Psoas muscle (tissue), 8 donors: ENCODE results near the gene HNRNPD. TPM values are rescaled to one million over a fixed set of nuclear protein-coding genes. Genes with fewer than 3 reads are reported as not detected.
"Not testable (repeated sequence)": the region's sequence is repeated elsewhere in the genome, so short reads cannot be mapped to it uniquely, and the experiment has no call there.

Experiments used
- ATAC-seq, 4 donors: fragments of 200-7000 bp; cut with Tn5 transposase; one replicate each; pipeline ENCODE4 v1.9.1; 2020; ENCODE audit warnings: moderate library complexity in 3 of 4, mild to moderate bottlenecking in 2 of 4
- DNase-seq, 2 donors: peaks; one replicate each; pipeline ENCODE4 v3.0.0-alpha.2; 2020
- H3K27ac ChIP-seq: fragments of 200-600 bp; one replicate; pipeline ENCODE4 v1.8.0; 2022
- H3K27me3 ChIP-seq, 3 donors: fragments of 200-600 bp in 1 of 3; one replicate each; pipeline versions ENCODE4 v1.6.1 to v1.8.0; 2013 to 2022; ENCODE audit warnings: low read length in 2 of 3, mild to moderate bottlenecking in 2 of 3, moderate library complexity in 1 of 3; ENCODE audit not compliant: insufficient read depth in 3 of 3
- H3K36me3 ChIP-seq, 2 donors: fragments of 200-600 bp in 1 of 2; one replicate each; pipeline versions ENCODE4 v1.6.1 to v1.8.0; 2013 to 2022; ENCODE audit warnings: low read depth in 1 of 2, mild to moderate bottlenecking in 1 of 2, moderate library complexity in 1 of 2; ENCODE audit not compliant: insufficient read depth in 1 of 2
- H3K4me1 ChIP-seq: fragments of 200-600 bp; one replicate; pipeline ENCODE4 v1.8.0; 2022
- H3K4me3 ChIP-seq: fragments of 200-600 bp; one replicate; pipeline ENCODE4 v1.8.0; 2022; ENCODE audit warnings: mild to moderate bottlenecking
- H3K9me3 ChIP-seq: fragments of 200-600 bp; one replicate; pipeline ENCODE4 v1.8.0; 2022
- WGBS, 3 donors: extraction: QIAGEN DNeasy Blood & Tissue Kit; methylation state at CpG; one replicate each; pipeline versions ENCODE4 v1.1.6 to v1.1.7; 2013; 5-methylcytosine and 5-hydroxymethylcytosine counted together
- intact Hi-C, 2 donors: fragments of 100-400 bp; cut with DNase I; formaldehyde crosslinking; loops; one replicate each; pipeline versions ENCODE4 v1.11.0 to v1.14.2; 2022
- polyA plus RNA-seq, 3 donors: library from polyadenylated mRNA; stranded (reverse); fragments of 200-250 nt; gene quantifications; one replicate each; pipeline ENCODE4 v1.2.3, GENCODE V29; 2013
- total RNA-seq, 4 donors: library from RNA; stranded (reverse); fragmentation: NEBNext Ultra II Directional in 2 of 4; extraction: Animal tissue kit (Norgen Biotek cat#: 25700) in 2 of 4; gene quantifications; one replicate each; pipeline versions ENCODE4 v1.2.1 to v1.2.4, GENCODE V29; 2021 to 2023
- TF ChIP-seq, protein P1 (sequence below): fragments of 200-600 bp; IDR thresholded peaks from one replicate; pipeline ENCODE4 v1.8.0; 2022; ENCODE audit warnings: antibody characterized with exemption
- donor health status: healthy with polysubstance abuse.
- donor health status: DM: no; HTN: no; CAD: no; lungs with moderate emphysema.
- donor health status: Bipolar disorder and iron deficiency.
- donor health status: healthy.
- donor health status: DM: yes; HTN: yes; CAD: no.
- donor health status: DM: no; HTN: no; CAD: no.
- donor health status: DM: no; HTN: no; CAD: no.
- donor health status: DM: yes; HTN: yes; CAD: no.

Gene HNRNPD
- total and polyA plus RNA-seq, 7 donors = 82.0 to 158 (median 117) TPM

DNA sequence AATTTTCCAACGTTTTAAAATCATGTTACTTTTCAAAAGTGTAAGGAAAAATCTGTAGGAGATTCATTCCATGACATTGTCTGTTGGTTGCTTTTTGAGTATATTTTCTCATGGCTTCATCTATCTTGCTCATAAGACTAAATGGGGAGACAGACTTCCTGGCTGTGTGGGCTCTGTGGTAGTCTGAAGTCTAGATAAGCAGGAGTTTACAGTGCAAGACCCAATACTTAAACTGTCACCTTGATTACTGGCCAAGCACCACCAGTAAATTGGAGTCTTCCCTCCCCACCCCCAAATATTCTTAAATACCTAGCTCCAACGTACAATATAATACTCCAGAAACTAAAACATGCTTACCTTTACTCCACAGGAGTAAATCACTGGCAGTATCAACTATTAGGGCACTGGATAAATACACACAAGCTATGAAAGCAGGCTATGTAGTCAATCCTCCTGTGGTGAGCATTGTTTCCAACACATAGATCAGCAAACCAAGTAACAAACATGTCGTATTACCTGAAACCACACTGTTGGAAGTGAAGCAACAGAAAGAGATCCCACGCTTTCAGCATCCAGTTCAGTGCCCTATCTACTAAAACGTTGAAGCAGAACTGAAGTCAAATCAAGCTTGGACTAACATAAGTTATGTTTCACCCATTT is 6.2 kb downstream of the HNRNPD start:
- intact Hi-C loops = no loop called here
- Histone ChIP-seq H3K9me3 (no peaks in the 10 kb centered on the region), H3K36me3 (peaks cover 7 to 22% of the 10 kb centered on the region in 2 donors), H3K4me3 (no peak overlapping the region), H3K4me1 (peaks cover 84% of the 10 kb centered on the region), H3K27me3 (no peaks in the 10 kb centered on the region), H3K27ac (no peak overlapping the region)
- no peak for ATAC-seq
- DNase-seq = no peak
- WGBS, 3 donors = 49 to 60% (median 51%) methylated on average over 5 of the region's 5 CpGs
- TF ChIP-seq, protein P1, sequence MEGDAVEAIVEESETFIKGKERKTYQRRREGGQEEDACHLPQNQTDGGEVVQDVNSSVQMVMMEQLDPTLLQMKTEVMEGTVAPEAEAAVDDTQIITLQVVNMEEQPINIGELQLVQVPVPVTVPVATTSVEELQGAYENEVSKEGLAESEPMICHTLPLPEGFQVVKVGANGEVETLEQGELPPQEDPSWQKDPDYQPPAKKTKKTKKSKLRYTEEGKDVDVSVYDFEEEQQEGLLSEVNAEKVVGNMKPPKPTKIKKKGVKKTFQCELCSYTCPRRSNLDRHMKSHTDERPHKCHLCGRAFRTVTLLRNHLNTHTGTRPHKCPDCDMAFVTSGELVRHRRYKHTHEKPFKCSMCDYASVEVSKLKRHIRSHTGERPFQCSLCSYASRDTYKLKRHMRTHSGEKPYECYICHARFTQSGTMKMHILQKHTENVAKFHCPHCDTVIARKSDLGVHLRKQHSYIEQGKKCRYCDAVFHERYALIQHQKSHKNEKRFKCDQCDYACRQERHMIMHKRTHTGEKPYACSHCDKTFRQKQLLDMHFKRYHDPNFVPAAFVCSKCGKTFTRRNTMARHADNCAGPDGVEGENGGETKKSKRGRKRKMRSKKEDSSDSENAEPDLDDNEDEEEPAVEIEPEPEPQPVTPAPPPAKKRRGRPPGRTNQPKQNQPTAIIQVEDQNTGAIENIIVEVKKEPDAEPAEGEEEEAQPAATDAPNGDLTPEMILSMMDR = no peak

DNA sequence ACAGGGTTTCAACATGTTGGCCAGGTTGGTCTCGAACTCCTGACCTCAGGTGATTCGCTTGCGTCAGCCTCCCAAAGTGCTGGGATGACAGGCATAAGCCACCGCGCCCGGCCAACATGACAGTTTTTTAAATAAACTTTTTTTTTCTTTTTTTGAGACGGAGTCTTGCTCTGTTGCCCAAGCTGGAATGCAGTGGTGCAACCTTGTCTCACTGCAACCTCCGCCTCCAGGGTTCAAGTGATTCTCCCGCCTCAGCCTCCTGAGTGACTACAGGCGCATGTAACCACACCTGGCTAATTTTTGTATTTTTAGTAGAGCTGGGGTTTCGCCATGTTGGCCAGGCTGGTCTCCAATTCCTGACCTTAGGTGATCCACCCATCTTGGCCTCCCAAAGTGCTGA is 7.4 kb downstream of the HNRNPD start:
- ATAC-seq, DNase-seq, H3K27ac ChIP-seq, H3K4me3 ChIP-seq, H3K9me3 ChIP-seq, intact Hi-C loops, H3K27me3 ChIP-seq: not testable (repeated sequence)
- peaks cover 89% of the 10 kb centered on the region for H3K4me1 ChIP-seq
- WGBS, 3 donors = 89 to 95% (median 95%) methylated on average over 11 of the region's 11 CpGs
- H3K36me3 ChIP-seq = peaks cover 7 to 22% of the 10 kb centered on the region in 2 donors

DNA sequence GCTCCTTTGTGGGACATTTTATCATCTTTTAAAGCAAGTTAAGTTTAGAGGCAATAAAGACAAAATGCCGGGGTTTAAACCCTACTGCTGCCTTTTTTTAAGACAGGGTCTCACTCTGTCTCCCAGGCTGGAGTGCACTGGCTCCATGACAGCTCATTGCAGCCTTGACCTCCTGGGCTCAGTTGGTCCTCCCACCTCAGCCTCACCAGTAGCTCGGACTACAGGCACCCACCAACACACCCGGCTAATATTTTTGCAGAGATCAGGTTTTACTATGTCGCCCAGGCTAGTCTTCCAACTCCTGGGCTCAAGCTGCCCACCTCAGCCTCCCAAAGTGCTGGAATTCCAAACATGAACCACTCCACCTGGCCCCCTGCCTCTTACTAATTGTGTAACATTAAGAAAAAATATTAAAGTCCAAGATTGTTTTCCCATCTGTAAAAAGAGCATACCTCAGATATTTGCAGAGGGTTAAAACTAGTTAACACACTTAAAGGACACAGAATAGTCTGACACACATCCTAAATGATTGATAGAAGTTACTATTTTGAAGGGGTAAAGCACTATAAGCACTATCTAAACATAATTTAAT is 9.8 kb downstream of the HNRNPD start:
- 48 to 86% (median 67%) methylated on average over 4 of the region's 4 CpGs for WGBS, 3 donors

GRCh38 chr4:82362565-82362964 is 11.2 kb downstream of the HNRNPD start:
- intact Hi-C loops = no loop called here
- H3K4me3 ChIP-seq = no peak overlapping the region

More for the DNA sequence above, 9.8 kb downstream of the HNRNPD start:
- no peak overlapping the region for H3K27ac ChIP-seq
- H3K4me3 ChIP-seq = no peak overlapping the region
- no peaks in the 10 kb centered on the region for H3K9me3 ChIP-seq
- peaks cover 5 to 14% of the 10 kb centered on the region in 2 donors for H3K36me3 ChIP-seq
- ATAC-seq (no peak), DNase-seq (no peak)
- H3K27me3 ChIP-seq = no peaks in the 10 kb centered on the region
- peaks cover 83% of the 10 kb centered on the region for H3K4me1 ChIP-seq
- TF ChIP-seq, protein P1 = no peak
- intact Hi-C loops = no loop called here

More at GRCh38 chr4:82362565-82362964, 11.2 kb downstream of the HNRNPD start:
- WGBS, 3 donors = 68 to 73% (median 70%) methylated on average over 9 of the region's 9 CpGs
- H3K36me3 ChIP-seq = peaks cover 6 to 15% of the 10 kb centered on the region in 2 donors
- ATAC-seq (no peak), DNase-seq (no peak)
- H3K9me3 ChIP-seq = no peaks in the 10 kb centered on the region
- H3K27me3 ChIP-seq = no peaks in the 10 kb centered on the region
- TF ChIP-seq, protein P1 = no peak
- peaks cover 83% of the 10 kb centered on the region for H3K4me1 ChIP-seq
- no peak overlapping the region for H3K27ac ChIP-seq
